H9 (cell line): ENCODE results near the gene ANGPTL8. TPM values are rescaled to one million over a fixed set of nuclear protein-coding genes. Genes with fewer than 3 reads are reported as not detected.

ENCODE experiments used
- DNase-seq: peaks from one replicate; pipeline ENCODE4 v3.0.0-alpha.2; 2017
- H2AFZ ChIP-seq: one replicate; pipeline ENCODE4 v1.6.1; 2013; ENCODE audit warnings: mild to moderate bottlenecking, low read length, control low read depth, moderate library complexity
- H2AK5ac ChIP-seq: 2 replicates; pipeline ENCODE4 v1.6.1; 2013; ENCODE audit warnings: low read length, control low read depth, mixed read lengths; ENCODE audit not compliant: insufficient read length
- H2BK120ac ChIP-seq: one replicate; pipeline ENCODE4 v1.6.1; 2013; ENCODE audit warnings: low read depth, mild to moderate bottlenecking, low read length, control low read depth, inconsistent platforms; ENCODE audit not compliant: poor library complexity, severe bottlenecking
- H2BK12ac ChIP-seq: 2 replicates; pipeline ENCODE4 v1.6.1; 2013; ENCODE audit warnings: low read length, control low read depth, mixed read lengths, low read depth; ENCODE audit not compliant: insufficient read length
- H2BK15ac ChIP-seq: 2 replicates; pipeline ENCODE4 v1.6.1; 2013; ENCODE audit warnings: low read depth, low read length, control low read depth
- H2BK20ac ChIP-seq: one replicate; pipeline ENCODE4 v1.6.1; 2013; ENCODE audit warnings: low read depth, mild to moderate bottlenecking, low read length, control low read depth, inconsistent platforms; ENCODE audit not compliant: poor library complexity, severe bottlenecking
- H2BK5ac ChIP-seq: 2 replicates; pipeline ENCODE4 v1.6.1; 2013; ENCODE audit warnings: low read length, control low read depth, mixed read lengths; ENCODE audit not compliant: insufficient read length
- H3K14ac ChIP-seq: 2 replicates; pipeline ENCODE4 v1.6.1; 2013; ENCODE audit warnings: low read length, control low read depth; ENCODE audit not compliant: insufficient read depth
- H3K18ac ChIP-seq: 2 replicates; pipeline ENCODE4 v1.6.1; 2013; ENCODE audit warnings: low read depth, mild to moderate bottlenecking, mixed read lengths, low read length, control low read depth; ENCODE audit not compliant: insufficient read length
- H3K23ac ChIP-seq: 2 replicates; pipeline ENCODE4 v1.6.1; 2013; ENCODE audit warnings: low read length, control low read depth, mixed read lengths, low read depth; ENCODE audit not compliant: insufficient read length
- H3K23me2 ChIP-seq: 2 replicates; pipeline ENCODE4 v1.6.1; 2013; ENCODE audit warnings: low read depth, mild to moderate bottlenecking, mixed read lengths, low read length, control low read depth; ENCODE audit not compliant: insufficient read length, poor library complexity, severe bottlenecking
- H3K27ac ChIP-seq: 2 replicates; pipeline ENCODE4 v1.5.1; 2013; ENCODE audit warnings: low read length, control low read depth, mixed read lengths, low read depth; ENCODE audit not compliant: insufficient read length
- H3K27me3 ChIP-seq: 2 replicates; pipeline ENCODE4 v1.6.1; 2013; ENCODE audit warnings: low read length, control low read depth, inconsistent platforms; ENCODE audit not compliant: insufficient read depth
- H3K4ac ChIP-seq: 2 replicates; pipeline ENCODE4 v1.6.1; 2013; ENCODE audit warnings: low read depth, mild to moderate bottlenecking, control low read depth, inconsistent platforms, low read length, moderate library complexity
- H3K4me1 ChIP-seq: 2 replicates; pipeline ENCODE4 v1.6.1; 2013; ENCODE audit warnings: low read length, control low read depth, inconsistent platforms; ENCODE audit not compliant: insufficient read depth
- H3K4me2 ChIP-seq: 2 replicates; pipeline ENCODE4 v1.6.1; 2013; ENCODE audit warnings: low read length, control low read depth, mixed read lengths; ENCODE audit not compliant: insufficient read length, insufficient read depth
- H3K56ac ChIP-seq: 2 replicates; pipeline ENCODE4 v1.6.1; 2013; ENCODE audit warnings: low read depth, mild to moderate bottlenecking, mixed read lengths, low read length, control low read depth; ENCODE audit not compliant: insufficient read length
- H3K79me1 ChIP-seq: 2 replicates; pipeline ENCODE4 v1.6.1; 2013; ENCODE audit warnings: low read depth, mild to moderate bottlenecking, moderate library complexity, low read length, control low read depth, inconsistent platforms; ENCODE audit not compliant: insufficient read depth, poor library complexity, severe bottlenecking
- H3K79me2 ChIP-seq: 2 replicates; pipeline ENCODE4 v1.6.1; 2013; ENCODE audit warnings: low read length, control low read depth, inconsistent platforms; ENCODE audit not compliant: insufficient read depth
- H3K9ac ChIP-seq: 2 replicates; pipeline ENCODE4 v1.6.1; 2013; ENCODE audit warnings: low read length, control low read depth, mixed read lengths; ENCODE audit not compliant: insufficient read length; ENCODE audit errors: extremely low read depth
- H3K9me3 ChIP-seq: one replicate; pipeline ENCODE4 v1.6.1; 2013; ENCODE audit warnings: low read depth, low read length, inconsistent platforms; ENCODE audit not compliant: control insufficient read depth
- H3T11ph ChIP-seq: one replicate; pipeline ENCODE4 v1.6.1; 2013; ENCODE audit warnings: mild to moderate bottlenecking, low read length, control low read depth, inconsistent platforms
- H4K20me1 ChIP-seq: one replicate; pipeline ENCODE4 v1.6.1; 2013; ENCODE audit not compliant: control insufficient read depth, insufficient read length, insufficient read depth
- H4K5ac ChIP-seq: 2 replicates; pipeline ENCODE4 v1.6.1; 2013; ENCODE audit warnings: low read depth, mild to moderate bottlenecking, mixed read lengths, low read length, control low read depth; ENCODE audit not compliant: insufficient read length
- H4K8ac ChIP-seq: replicated peaks from 2 replicates; pipeline ENCODE4 v1.6.1; 2013; ENCODE audit warnings: low read length, control low read depth, mixed read lengths, low read depth; ENCODE audit not compliant: insufficient read length
- H4K91ac ChIP-seq: 2 replicates; pipeline ENCODE4 v1.6.1; 2013; ENCODE audit warnings: low read depth, mild to moderate bottlenecking, moderate library complexity, mixed read lengths, low read length, control low read depth; ENCODE audit not compliant: insufficient read length
- H3K27ac Mint-ChIP-seq, 3 experiments: 2 replicates in 2 of 3; 3 replicates in 1 of 3; pipeline ENCODE4 v1.8.0; 2020 to 2021; ENCODE audit warnings: mixed read lengths in 3 of 3, mild to moderate bottlenecking in 1 of 3, moderate library complexity in 1 of 3
- H3K27me3 Mint-ChIP-seq: 2 replicates; pipeline ENCODE4 v1.8.0; 2021; ENCODE audit warnings: low read depth, mild to moderate bottlenecking, moderate library complexity, mixed read lengths
- H3K36me3 Mint-ChIP-seq, 3 experiments: 2 replicates in 2 of 3; 3 replicates in 1 of 3; pipeline ENCODE4 v1.8.0; 2020 to 2021; ENCODE audit warnings: low read depth in 3 of 3, mixed read lengths in 3 of 3; ENCODE audit not compliant: insufficient read depth in 1 of 3
- H3K4me1 Mint-ChIP-seq, 2 experiments: 2 replicates each; pipeline ENCODE4 v1.8.0; 2020; ENCODE audit warnings: mixed read lengths in 2 of 2
- H3K4me3 Mint-ChIP-seq, 2 experiments: 2 replicates in 1 of 2; 3 replicates in 1 of 2; pipeline ENCODE4 v1.8.0; 2020 to 2021; ENCODE audit warnings: mild to moderate bottlenecking in 2 of 2, mixed read lengths in 2 of 2, moderate library complexity in 1 of 2
- H3K9me3 Mint-ChIP-seq, 2 experiments: 2 replicates in 1 of 2; 3 replicates in 1 of 2; pipeline ENCODE4 v1.8.0; 2020; ENCODE audit warnings: mild to moderate bottlenecking in 2 of 2, mixed read lengths in 2 of 2, moderate library complexity in 1 of 2
- WGBS: extraction: QIAGEN DNeasy Blood & Tissue Kit; methylation state at CpG from one replicate; pipeline ENCODE4 v1.1.7; 2013; ENCODE audit warnings: missing lambda C conversion rate, low lambda C conversion rate, mixed read lengths; ENCODE audit not compliant: insufficient read length; ENCODE audit errors: extremely low coverage; 5-methylcytosine and 5-hydroxymethylcytosine counted together
- total RNA-seq: library from RNA; stranded (reverse); gene quantifications from 2 replicates; pipeline ENCODE4 v1.2.1, GENCODE V29; 2021
- TF ChIP-seq, protein P1 (sequence below): fragments of 200-600 bp; sonication (generic); conservative IDR thresholded peaks from 3 replicates; pipeline ENCODE4 v1.8.0; 2021; ENCODE audit warnings: antibody characterized with exemption, mild to moderate bottlenecking

Gene ANGPTL8
- total RNA-seq, 1 experiment from 2014 or later, result not detected

DNA sequence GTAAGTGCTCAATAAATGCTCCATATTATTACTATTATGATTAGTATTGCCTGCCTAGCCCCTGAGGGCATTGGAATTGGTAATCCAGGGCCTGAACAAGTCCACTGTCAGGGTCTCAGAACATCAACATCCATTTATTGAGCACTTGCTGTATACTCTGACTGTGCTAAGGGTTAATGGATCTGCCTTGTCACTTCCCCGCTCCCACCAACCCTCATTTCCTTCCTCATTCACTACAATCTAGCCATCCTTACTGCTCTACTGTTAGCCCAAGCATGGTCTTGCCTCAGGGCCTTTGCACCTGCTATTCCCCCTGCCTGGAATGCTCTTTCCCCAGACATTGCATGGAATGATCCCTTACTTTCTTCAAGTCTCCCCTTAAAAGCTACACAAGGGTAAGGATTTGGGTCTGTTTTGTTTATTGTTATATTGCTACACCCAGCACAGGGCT is 12.7 kb upstream of the ANGPTL8 start:
- peaks cover 17 to 34% (median 33%) of the 10 kb centered on the region in 3 experiments for H3K36me3 Mint-ChIP-seq
- H2BK5ac ChIP-seq, result no peak overlapping the region
- no peak overlapping the region for H2BK12ac ChIP-seq
- H4K91ac ChIP-seq, result no peak overlapping the region
- H3K23ac ChIP-seq, result no peak overlapping the region
- no peak overlapping the region for H3K27ac ChIP-seq
- H3K9me3 Mint-ChIP-seq, result peaks cover 3 to 4% of the 10 kb centered on the region in 2 experiments; a peak in 3 of 5 replicates
- H3K79me1 ChIP-seq, result no peaks in the 10 kb centered on the region
- H4K5ac ChIP-seq, result no peak overlapping the region
- H3K4ac ChIP-seq, result no peak overlapping the region
- H3K9ac ChIP-seq, result no peak overlapping the region
- H3K23me2 ChIP-seq, result no peaks in the 10 kb centered on the region
- H3K56ac ChIP-seq, result no peak overlapping the region
- no peak overlapping the region for H2AK5ac ChIP-seq
- H3K9me3 ChIP-seq, result peaks cover 2% of the 10 kb centered on the region
- H3K4me1 Mint-ChIP-seq, result peaks cover 2 to 10% of the 10 kb centered on the region in 2 experiments; a peak in 3 of 4 replicates
- H3K27ac Mint-ChIP-seq, result no peak overlapping the region
- no peak overlapping the region for H2BK120ac ChIP-seq
- TF ChIP-seq, protein P1, sequence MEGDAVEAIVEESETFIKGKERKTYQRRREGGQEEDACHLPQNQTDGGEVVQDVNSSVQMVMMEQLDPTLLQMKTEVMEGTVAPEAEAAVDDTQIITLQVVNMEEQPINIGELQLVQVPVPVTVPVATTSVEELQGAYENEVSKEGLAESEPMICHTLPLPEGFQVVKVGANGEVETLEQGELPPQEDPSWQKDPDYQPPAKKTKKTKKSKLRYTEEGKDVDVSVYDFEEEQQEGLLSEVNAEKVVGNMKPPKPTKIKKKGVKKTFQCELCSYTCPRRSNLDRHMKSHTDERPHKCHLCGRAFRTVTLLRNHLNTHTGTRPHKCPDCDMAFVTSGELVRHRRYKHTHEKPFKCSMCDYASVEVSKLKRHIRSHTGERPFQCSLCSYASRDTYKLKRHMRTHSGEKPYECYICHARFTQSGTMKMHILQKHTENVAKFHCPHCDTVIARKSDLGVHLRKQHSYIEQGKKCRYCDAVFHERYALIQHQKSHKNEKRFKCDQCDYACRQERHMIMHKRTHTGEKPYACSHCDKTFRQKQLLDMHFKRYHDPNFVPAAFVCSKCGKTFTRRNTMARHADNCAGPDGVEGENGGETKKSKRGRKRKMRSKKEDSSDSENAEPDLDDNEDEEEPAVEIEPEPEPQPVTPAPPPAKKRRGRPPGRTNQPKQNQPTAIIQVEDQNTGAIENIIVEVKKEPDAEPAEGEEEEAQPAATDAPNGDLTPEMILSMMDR, result no peak
- WGBS, result no CpG with 5 or more reads among the region's 1 CpG
- no peaks in the 10 kb centered on the region for H3K27me3 Mint-ChIP-seq
- no peaks in the 10 kb centered on the region for H4K20me1 ChIP-seq
- H3K4me2 ChIP-seq, result no peak overlapping the region
- H3K4me1 ChIP-seq, result no peaks in the 10 kb centered on the region
- H3K4me3 Mint-ChIP-seq, result no peak overlapping the region
- H3K14ac ChIP-seq, result no peak overlapping the region
- H3K18ac ChIP-seq, result no peak overlapping the region
- DNase-seq, result no peak
- no peak overlapping the region for H2BK20ac ChIP-seq
- no peak overlapping the region for H3T11ph ChIP-seq
- H4K8ac ChIP-seq, result no peak overlapping the region
- no peaks in the 10 kb centered on the region for H3K79me2 ChIP-seq
- H3K27me3 ChIP-seq, result no peaks in the 10 kb centered on the region
- H2BK15ac ChIP-seq, result no peak overlapping the region
- H2AFZ ChIP-seq, result no peak overlapping the region
